Lower leg skin (tissue), 3 donors: ENCODE data around the gene BLID.

Experiments used
- POLR2A ChIP-seq, 2 donors: fragments of 450-650 bp; IDR thresholded peaks; one replicate each; pipeline ENCODE4 v1.6.1; 2016 to 2017; ENCODE audit warnings: antibody characterized with exemption in 2 of 2, mild to moderate bottlenecking in 1 of 2, moderate library complexity in 1 of 2
- TF ChIP-seq, protein P1 (sequence below), 3 donors: fragments of 450-650 bp; IDR thresholded peaks; one replicate each; pipeline ENCODE4 v1.5.1; 2016; ENCODE audit warnings: antibody characterized with exemption in 3 of 3, mild to moderate bottlenecking in 3 of 3, moderate library complexity in 2 of 3

DNA sequence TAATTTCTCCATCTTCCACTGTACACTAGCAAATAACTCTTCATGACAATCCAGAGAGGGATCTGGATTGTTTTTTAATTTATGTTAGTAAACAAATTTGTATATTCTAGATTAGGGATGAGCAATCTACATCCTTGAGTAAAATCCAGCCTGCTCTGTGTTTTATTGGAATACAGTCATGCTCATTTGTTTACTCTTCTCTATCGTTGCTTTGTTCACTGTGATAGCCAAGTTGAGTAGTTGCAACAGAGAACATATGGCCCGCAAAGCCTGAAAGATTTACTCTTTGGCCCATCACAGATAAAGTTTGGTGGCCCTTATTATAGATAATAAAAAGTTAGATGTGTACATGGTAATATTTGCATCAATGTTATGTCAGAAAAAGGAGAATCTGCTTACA is 6.2 kb upstream of the BLID start:
- TF ChIP-seq, protein P1, sequence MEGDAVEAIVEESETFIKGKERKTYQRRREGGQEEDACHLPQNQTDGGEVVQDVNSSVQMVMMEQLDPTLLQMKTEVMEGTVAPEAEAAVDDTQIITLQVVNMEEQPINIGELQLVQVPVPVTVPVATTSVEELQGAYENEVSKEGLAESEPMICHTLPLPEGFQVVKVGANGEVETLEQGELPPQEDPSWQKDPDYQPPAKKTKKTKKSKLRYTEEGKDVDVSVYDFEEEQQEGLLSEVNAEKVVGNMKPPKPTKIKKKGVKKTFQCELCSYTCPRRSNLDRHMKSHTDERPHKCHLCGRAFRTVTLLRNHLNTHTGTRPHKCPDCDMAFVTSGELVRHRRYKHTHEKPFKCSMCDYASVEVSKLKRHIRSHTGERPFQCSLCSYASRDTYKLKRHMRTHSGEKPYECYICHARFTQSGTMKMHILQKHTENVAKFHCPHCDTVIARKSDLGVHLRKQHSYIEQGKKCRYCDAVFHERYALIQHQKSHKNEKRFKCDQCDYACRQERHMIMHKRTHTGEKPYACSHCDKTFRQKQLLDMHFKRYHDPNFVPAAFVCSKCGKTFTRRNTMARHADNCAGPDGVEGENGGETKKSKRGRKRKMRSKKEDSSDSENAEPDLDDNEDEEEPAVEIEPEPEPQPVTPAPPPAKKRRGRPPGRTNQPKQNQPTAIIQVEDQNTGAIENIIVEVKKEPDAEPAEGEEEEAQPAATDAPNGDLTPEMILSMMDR (IDR thresholded peaks at IDR 0.05) = no peak
- TF ChIP-seq POLR2A (IDR thresholded peaks at IDR 0.05) = no peak
